Muscle of arm (tissue), 12 donors: ENCODE results near the gene GUK1. TPM values are rescaled to one million over a fixed set of nuclear protein-coding genes. Genes with fewer than 3 reads are reported as not detected.
"Not testable (repeated sequence)": the region's sequence is repeated elsewhere in the genome, so short reads cannot be mapped to it uniquely, and the experiment has no call there.

Source experiments
- DNase-seq: peaks from one replicate; pipeline ENCODE4 v3.0.0-alpha.2; 2013
- polyA plus RNA-seq, 12 donors: library from polyadenylated mRNA; unstranded; fragments of 120-200 nt; gene quantifications; one replicate each; pipeline ENCODE4 v1.2.1, GENCODE V29; 2013; ENCODE audit not compliant: insufficient read length in 12 of 12

GUK1 gene
- polyA plus RNA-seq, 12 donors: 96.9 to 181 (median 113) TPM; not detected in 1

DNA sequence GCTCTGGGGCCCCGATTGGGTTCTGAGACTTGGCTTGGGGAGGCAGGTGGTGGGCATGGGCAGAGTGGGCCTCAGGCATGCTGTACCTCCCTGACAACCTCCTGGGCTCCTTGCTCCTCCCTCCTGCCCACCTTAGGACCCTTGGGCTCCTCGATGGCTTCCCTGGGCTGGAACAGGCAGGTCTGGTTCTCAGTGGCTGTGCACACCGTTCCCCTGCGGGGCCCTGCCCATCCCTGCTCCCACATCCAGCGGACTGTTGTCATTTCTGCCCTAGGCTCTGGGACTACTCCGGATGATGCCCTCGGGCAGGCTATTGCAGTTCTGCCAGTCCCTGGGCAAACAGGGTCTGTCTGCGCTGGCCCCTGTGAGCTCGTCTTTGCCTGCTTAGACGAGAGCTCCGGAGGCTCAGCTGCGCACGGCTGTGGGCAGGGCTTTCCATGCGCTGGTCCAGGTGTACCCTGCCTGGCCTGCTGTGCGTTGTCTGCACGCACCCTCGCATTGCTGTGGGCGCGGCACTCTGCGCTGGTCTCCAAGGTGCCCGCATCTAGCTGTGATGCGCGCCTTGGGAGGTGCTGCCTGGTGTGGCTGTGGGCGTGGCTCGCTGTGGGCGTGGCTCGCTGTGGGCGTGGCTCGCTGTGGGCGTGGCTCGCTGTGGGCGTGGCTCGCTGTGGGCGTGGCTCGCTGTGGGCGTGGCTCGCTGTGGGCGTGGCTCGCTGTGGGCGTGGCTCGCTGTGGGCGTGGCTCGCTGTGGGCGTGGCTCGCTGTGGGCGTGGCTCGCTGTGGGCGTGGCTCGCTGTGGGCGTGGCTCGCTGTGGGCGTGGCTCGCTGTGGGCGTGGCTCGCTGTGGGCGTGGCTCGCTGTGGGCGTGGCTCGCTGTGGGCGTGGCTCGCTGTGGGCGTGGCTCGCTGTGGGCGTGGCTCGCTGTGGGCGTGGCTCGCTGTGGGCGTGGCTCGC is 33.7 kb downstream of the GUK1 start:
- DNase-seq: not testable (repeated sequence)

DNA sequence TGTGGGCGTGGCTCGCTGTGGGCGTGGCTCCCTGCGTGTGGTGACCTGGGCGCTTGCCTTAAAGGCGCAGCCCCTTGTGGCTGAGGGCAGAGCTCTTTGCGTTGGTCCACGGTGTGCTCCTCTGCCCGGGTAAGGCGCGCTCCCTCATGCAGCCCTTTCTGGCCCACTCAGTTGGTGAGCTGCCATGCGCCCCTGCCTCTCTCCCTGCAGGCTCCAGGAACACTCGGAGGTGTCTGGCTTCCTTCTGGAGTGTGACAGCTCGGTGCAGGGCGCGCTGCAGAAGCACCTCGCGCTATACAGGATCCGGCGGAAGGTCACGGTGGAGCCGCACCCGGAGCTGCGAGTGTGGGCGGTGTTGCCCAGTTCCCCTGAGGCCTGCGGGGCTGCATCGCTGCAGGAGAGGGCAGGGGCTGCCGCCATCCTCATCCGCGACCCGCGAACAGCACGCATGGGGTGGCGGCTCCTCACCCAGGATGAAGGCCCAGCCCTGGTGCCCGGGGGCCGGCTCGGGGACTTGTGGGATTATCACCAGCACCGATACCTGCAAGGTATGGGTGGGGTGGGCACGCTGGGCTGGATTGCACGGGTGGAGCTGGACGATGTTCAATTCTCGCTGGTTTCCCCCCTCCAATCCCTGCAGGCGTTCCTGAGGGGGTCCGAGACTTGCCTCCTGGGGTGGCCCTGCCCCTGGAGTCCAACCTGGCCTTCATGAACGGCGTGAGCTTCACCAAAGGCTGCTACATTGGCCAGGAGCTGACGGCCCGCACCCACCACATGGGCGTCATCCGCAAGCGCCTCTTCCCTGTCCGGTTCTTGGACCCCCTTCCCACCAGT is 34.6 kb downstream of the GUK1 start:
- no peak for DNase-seq

- DNase-seq: no peak
Measured at GRCh38 chr1:228175316-228176023, 35.4 kb downstream of the GUK1 start.

GRCh38 chr1:228176024-228176395 is 35.9 kb downstream of the GUK1 start:
- DNase-seq: no peak

DNA sequence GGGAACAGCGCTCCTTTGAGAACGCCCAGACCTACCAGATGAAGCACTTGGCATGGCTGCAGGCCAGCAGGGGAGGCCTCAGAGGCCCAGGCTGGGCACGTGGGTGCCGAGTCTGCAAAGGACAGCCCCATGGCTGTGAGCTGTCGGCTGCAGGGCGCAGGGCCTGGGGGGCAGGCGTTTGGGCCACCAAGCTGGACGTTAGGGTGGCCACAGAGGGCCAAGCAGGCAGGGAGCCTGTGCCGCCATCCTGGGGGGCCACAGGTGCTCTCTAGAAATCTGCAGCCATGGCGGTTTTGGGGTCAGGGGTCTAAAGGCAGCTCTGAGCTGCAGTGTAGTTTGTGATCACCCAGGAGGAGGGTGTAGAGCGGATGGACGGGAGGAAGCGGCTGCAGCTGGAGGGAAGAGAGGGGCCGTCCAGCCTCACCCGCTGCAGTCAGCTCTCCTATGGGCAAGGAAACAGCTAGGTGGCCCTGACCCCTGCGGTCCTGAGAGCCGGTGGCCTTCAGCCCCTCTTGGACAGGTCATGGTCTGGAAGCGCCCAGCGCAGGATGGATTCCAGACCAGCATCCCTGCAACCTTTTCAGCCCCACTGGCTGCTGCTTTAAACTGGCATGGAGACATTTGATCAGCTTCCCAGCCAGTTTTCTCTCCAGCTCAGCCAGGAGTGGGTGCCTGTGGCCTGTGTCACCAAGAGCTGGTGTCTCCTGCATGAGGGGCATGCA is 36.5 kb downstream of the GUK1 start:
- DNase-seq: no peak

DNA sequence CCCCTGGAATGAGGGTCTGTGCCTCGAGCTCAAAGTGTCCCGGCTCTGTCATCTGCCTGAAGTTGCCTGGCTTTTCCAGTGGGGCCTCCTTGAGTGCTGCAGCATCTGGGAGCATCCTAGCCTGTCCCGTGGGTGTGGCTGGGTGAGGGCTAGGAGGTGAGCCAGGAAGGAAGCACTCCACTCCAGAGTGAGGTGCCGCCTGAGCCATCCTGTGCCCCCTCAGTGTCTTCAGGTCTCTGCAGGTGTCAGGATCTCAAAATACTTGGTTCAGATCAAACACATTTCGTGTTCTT is 37.0 kb downstream of the GUK1 start:
- no peak for DNase-seq

GRCh38 chr1:228177721-228178710 is 37.9 kb downstream of the GUK1 start:
- DNase-seq: no peak

DNA sequence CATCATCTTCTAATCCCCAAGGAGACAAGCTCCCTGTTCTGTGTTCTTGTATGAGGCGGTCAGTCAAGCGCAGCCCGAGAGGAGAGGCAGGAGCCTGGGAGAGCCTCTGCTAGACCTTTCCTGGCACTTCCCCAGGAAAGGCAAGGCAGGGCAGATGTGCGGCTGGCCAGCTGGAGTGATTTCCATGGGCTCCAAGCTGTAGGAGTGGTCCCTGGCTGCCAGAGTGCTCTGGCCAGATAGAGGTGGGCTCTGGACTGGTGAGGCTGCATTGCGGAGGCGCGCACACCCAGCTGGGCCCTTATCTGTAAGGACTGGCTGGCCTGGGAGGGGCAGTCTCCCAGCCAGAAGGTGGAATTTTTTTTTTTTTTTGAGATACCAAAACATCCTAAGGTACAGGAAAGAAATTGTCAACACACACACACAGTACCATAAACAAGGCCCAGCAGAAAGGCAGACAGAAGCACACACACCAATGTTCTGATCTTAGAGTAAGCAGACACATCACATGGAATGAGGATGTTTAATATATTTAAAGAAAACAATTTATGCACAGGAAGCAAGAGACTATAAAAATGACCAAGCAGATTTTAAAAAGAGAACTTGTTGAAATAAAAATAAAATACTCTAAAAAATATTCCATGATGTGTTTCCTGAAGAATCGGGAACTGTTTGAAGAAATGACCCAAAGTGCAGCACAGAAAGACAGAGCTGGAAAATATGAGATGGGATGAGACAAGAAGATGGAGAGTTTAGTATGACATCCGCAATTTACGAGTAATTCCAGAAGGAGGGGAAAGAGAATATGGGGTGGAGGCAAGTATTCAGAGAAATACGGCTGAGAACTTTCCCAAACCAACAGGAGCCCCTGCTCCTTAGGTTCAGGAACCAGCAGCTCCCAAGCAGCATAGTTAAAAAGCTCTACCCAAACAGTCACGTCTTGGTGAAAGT is 38.9 kb downstream of the GUK1 start:
- no peak for DNase-seq

DNA sequence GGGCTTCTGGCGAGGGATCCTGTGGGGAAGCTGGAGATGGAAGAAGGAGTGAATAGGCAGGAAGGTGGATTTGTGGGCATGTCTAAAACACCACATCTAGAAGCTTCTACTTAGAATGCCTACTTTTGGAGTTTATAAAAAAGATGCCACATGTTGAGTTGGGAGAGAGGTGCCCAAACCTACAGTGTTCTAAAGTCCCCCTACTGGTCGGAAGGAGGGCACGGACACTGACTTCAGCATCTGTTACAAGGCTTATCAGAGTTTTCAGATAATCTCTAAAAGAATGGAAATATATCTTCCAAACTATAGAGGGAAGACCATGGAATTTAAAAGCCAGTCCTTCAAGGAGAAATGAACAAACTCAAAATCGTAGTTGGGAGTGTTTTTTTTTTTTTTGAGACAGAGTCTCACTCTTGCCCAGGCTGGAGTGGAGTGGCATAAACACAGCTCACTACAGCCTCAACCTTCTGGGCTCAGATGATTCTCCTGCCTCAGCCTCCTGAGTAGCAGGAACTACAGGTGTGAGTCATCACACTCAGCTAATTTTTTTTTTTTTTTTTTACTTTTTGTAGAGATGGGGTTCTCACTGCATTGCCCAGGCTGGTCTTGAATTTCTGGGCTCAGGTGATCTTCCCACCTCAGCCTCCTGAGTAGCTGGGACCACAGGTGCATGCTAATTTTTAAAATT is 40.3 kb downstream of the GUK1 start:
- no peak for DNase-seq

GRCh38 chr1:228180959-228181644 is 41.0 kb downstream of the GUK1 start:
- no peak for DNase-seq

- no peak for DNase-seq
Measured at GRCh38 chr1:228181645-228182034, 41.6 kb downstream of the GUK1 start.

DNA sequence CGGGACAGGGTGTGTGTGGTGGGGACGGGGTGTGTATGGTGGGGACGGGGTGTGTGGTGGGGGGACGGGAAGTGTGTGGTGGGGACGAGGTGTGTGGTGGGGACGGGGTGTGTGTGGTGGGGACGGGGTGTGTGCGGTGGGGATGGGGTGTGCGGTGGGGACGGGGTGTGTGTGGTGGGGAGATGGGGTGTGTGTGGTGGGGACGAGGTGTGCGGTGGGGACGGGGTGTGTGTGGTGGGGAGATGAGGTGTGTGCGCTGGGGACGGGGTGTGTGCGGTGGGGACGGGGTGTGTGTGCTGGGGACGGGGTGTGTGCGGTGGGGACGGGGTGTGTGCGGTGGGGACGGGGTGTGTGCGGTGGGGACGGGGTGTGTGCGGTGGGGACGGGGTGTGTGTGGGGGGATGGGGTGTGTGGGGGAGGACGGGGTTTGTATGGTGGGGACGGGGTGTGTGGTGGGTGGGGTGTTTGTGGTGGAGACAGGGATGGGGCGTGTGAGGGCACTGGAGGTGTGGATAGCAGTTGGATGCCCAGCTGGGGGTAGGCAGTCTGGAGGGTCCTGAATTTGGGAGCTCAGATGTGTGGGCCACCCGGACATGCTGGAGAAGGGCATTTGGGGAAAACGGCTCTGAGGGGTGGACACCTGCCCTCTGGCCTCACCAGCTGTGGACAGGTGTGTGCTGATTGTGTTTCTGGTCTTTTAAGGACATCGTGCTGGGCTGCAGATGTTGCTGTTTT is 42.4 kb downstream of the GUK1 start:
- DNase-seq: no peak

- no peak for DNase-seq
Measured at GRCh38 chr1:228184152-228184551, 44.1 kb downstream of the GUK1 start.

GRCh38 chr1:228185641-228185965 is 45.5 kb downstream of the GUK1 start:
- DNase-seq: no peak

- DNase-seq: not testable (repeated sequence)
Measured at GRCh38 chr1:228188249-228188648, 48.2 kb downstream of the GUK1 start.

DNA sequence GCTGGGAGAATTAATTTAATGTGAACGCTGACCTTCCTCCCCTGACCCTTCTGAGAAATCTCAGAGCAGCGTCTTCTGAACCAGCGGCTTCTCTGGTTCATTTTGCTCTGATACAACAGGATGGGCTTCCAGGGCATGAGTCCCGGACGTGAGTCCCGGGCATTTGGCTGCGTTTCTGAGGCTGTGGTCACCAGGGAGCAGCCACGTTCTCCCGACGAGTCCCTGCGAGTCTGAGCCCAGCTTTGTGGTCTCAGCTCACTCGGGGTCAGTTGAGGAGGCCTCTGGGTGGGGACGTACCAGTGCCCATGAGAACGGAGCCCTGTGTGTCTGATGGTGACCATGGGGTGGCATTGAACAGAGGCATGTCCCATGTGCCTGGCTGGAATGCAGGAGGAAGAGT is 50.1 kb downstream of the GUK1 start:
- no peak for DNase-seq

DNA sequence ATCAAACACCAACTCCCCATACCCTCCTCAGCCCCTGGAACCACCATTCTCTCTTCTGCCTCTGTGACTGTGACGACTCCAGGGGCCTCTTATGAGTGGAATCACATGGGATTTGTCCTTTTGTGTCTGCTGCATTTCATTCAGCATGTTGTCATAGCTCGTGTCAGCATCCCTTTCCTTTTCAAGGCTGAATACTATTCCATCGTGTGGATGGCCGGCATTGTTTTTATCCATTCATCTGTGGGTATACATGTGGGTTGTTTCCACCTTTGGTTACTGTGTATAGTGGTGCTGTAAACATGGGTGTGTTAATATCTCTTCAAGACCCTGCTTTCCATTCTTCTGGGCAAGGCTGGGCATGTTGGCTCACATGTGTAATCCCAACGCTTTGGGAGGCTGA is 50.7 kb downstream of the GUK1 start:
- DNase-seq: no peak
